ENCODE data around the gene SCOC.
A peak's percentile ranks its signal among the peaks of the same experiment; 100 is the strongest.

The SCOC gene

GRCh38 chr4:140423106-140423505 lies 49.7 kb downstream of the SCOC start:
- H3K27ac ChIP-seq, result no peak overlapping the region
- TF ChIP-seq ZFX (IDR thresholded peaks at IDR 0.05; ENCODE audit: borderline replicate concordance), result no peak
- TF ChIP-seq CTCF (IDR thresholded peaks at IDR 0.05), result no peak

GRCh38 chr4:140426610-140427105 lies 53.2 kb downstream of the SCOC start:
- TF ChIP-seq ZFX (IDR thresholded peaks at IDR 0.05; ENCODE audit: borderline replicate concordance), result no peak
- peak overlapping the region; percentile 63 for H3K27ac ChIP-seq

GRCh38 chr4:140427106-140427918 lies 53.9 kb downstream of the SCOC start, which contains the start of gene CLGN:
Gene CLGN, minus strand, starts transcription at chr4:140427648. Its CDS starts 14,570 bp downstream, at chr4:140413078.
- TF ChIP-seq ZFX (IDR thresholded peaks at IDR 0.05; ENCODE audit: borderline replicate concordance), result no peak
- peak; percentile 69 for TF ChIP-seq CTCF (IDR thresholded peaks at IDR 0.05)
- H3K27ac ChIP-seq, result peak within 1 kb of the TSS; percentile 63

GRCh38 chr4:140427919-140428471 lies 54.5 kb downstream of the SCOC start:
- H3K27ac ChIP-seq, result peak overlapping the region; percentile 63
- no peak for TF ChIP-seq ZFX (IDR thresholded peaks at IDR 0.05; ENCODE audit: borderline replicate concordance)
- peak; percentile 21; the same call in 1 of the 2 replicates for TF ChIP-seq CTCF (IDR thresholded peaks at IDR 0.05)
